Activated T-cell treated with anti-CD3 and anti-CD28 coated beads, Interleukin-2, amount 50 U/mL, for 24 hours (primary cell): ENCODE data around the gene DDX10.
"Not testable (repeated sequence)": the region's sequence is repeated elsewhere in the genome, so short reads cannot be mapped to it uniquely, and the experiment has no call there.

Experiments used
- DNase-seq: peaks from one replicate; pipeline ENCODE4 v3.0.0-alpha.2; 2020
- H3K27ac Mint-ChIP-seq: 2 replicates; pipeline ENCODE4 v1.8.0; 2020; ENCODE audit warnings: mild to moderate bottlenecking, mixed read lengths
- H3K27me3 Mint-ChIP-seq: 2 replicates; pipeline ENCODE4 v1.8.0; 2020; ENCODE audit warnings: mixed read lengths
- H3K36me3 Mint-ChIP-seq: 2 replicates; pipeline ENCODE4 v1.8.0; 2020; ENCODE audit warnings: low read depth, mixed read lengths
- H3K4me1 Mint-ChIP-seq: 2 replicates; pipeline ENCODE4 v1.8.0; 2020; ENCODE audit warnings: low read depth, mixed read lengths
- H3K4me3 Mint-ChIP-seq: 2 replicates; pipeline ENCODE4 v1.8.0; 2020; ENCODE audit warnings: mild to moderate bottlenecking, moderate library complexity, mixed read lengths
- H3K9me3 Mint-ChIP-seq: 2 replicates; pipeline ENCODE4 v1.8.0; 2020; ENCODE audit warnings: mixed read lengths

The DDX10 gene

DNA sequence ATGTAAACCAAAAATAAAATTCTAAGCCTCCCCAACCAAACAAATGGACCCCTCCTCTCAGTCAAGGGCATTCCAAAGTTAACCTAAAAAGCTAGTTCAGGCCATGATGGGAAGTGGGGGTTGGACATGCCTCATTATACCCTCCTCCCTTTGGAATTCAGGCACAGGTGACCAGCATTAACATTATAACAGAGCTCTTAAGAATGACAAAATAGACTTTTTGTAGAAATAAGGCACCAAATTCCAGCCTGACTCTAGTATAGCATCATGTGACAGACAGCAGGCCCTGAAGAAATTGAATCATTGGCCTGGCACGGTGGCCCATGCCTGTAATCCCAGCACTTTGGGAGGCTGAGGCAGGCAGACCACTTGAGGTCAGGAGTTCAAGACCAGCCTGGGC, 23.1 kb upstream of the DDX10 start:
- H3K4me1 Mint-ChIP-seq, H3K27ac Mint-ChIP-seq, H3K4me3 Mint-ChIP-seq, H3K9me3 Mint-ChIP-seq, H3K27me3 Mint-ChIP-seq, H3K36me3 Mint-ChIP-seq, DNase-seq: not testable (repeated sequence)

DNA sequence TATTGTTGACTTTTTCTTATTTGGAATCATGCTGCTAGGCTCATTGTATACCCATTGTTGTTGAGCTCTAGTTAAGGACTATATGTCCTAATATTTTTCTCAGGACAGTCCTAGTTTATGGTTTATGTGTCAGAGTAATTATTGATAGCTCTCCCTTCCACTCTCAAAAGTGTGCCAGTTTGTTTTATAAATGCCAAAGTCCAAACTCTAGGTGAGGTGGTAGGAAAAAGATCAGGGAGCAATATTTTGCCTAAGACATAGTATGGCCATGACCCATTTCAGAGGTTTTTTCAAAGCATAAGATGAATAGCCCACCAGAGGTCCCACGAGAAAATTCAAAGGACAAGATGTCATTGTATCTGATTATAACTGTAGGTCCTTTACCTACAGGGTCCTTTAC, 20.9 kb upstream of the DDX10 start:
- H3K4me3 Mint-ChIP-seq = no peak overlapping the region
- H3K27me3 Mint-ChIP-seq = no peaks in the 10 kb centered on the region
- DNase-seq = no peak
- peaks cover 1% of the 10 kb centered on the region for H3K4me1 Mint-ChIP-seq
- no peaks in the 10 kb centered on the region for H3K9me3 Mint-ChIP-seq
- no peak overlapping the region for H3K27ac Mint-ChIP-seq
- H3K36me3 Mint-ChIP-seq = no peaks in the 10 kb centered on the region

DNA sequence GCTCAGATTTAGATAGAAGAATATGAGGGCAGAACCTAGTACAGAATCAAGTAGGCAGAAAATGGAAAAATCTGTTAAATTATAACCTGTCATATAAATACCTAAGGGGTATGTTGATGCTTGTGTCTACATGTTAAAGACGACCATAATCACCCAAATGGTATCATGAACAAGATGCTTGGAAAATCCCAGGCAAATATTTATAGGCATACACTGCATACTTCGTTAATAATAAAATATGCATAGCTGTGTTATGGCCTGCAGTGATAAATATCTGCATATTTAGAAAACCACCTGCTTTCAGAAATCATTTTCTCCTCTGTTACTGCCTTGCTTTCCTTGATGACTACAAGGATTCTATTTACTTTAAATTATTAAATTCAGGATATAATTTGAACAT, 18.9 kb upstream of the DDX10 start:
- Mint-ChIP-seq H3K27ac (no peak overlapping the region), H3K4me1 (no peaks in the 10 kb centered on the region)
- DNase-seq = no peak

DNA sequence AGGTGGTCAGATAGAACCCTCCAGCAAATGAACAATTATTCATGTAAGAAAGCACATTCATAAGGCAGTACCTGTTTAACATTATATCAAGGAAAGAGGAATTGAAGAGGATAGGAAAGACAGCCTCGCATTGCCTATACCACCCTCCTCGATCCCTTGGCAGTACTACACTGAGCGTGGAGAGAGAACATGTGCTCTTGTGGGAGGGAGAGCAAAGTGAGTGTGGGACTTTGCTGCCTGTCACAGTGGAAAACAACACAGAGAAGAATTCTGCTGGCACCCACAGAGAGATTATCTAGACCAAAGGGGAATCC, 17.5 kb upstream of the DDX10 start:
- no peak for DNase-seq
- Mint-ChIP-seq H3K36me3 (no peaks in the 10 kb centered on the region), H3K27ac (no peak overlapping the region), H3K9me3 (no peaks in the 10 kb centered on the region), H3K4me3 (no peak overlapping the region), H3K4me1 (no peaks in the 10 kb centered on the region), H3K27me3 (no peaks in the 10 kb centered on the region)

More for the DNA sequence above, 18.9 kb upstream of the DDX10 start:
- no peak overlapping the region for H3K4me3 Mint-ChIP-seq
- H3K27me3 Mint-ChIP-seq = no peaks in the 10 kb centered on the region
- H3K9me3 Mint-ChIP-seq = no peaks in the 10 kb centered on the region
- no peaks in the 10 kb centered on the region for H3K36me3 Mint-ChIP-seq

DNA sequence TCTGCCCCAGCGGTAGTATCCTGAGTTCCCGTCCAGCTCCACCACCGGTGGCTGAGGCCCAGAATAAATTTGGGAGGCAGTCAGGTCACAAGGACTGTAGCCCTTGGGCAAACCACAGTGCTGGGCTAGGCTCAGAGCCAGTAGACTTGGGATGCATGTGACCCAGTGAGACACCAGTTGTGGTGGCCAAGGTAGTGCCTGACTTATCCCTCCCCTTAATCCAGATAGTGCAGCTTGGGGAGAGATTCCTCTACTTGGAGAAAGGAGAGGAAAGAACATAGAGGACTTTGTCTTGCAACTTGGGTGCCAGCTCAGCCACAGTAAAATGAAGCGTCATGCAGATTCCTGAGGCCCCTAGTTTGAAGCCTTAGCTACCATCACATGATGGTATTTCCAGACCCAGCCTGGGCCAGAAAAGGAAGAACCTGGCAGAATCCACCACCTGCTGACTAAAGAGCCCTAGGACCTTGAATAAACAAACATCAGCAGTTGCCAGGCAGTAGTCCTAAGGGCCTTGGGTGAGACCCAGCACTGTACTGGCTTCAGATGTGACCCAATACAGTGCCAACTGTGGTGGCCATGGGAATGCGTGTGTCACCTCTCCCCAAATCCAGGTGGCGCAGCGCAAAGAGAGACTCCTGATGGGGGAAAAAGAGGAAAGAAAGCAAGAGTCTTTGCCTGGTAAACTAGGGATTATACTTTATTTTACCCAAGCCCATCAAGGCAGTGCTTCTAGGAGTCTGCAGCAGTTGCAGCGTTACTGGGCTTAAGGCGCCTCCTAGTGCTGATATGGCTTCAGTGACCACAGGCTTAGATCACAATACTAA, 17.0 kb upstream of the DDX10 start:
- no peak overlapping the region for H3K27ac Mint-ChIP-seq
- H3K4me1 Mint-ChIP-seq = no peaks in the 10 kb centered on the region
- no peaks in the 10 kb centered on the region for H3K36me3 Mint-ChIP-seq

DNA sequence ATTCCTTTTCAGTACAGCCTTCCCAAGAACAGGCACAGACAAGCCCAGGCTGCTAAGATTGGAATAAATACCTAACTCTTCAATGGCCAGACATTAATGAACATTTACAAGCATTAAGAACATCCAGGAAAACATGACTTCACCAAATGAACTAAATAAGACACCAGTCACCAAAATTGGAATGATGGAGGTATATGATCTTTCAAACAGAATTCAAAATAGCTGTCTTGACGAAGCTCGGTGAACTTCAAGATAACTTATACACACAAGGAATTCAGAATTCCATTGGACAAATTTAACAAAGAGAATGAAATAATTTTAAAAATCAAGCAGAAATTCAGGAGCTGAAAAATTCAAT, 16.4 kb upstream of the DDX10 start:
- Mint-ChIP-seq H3K27me3 (no peaks in the 10 kb centered on the region), H3K9me3 (no peaks in the 10 kb centered on the region), H3K4me1 (no peaks in the 10 kb centered on the region), H3K4me3 (no peak overlapping the region), H3K27ac (no peak overlapping the region), H3K36me3 (no peaks in the 10 kb centered on the region)
- no peak for DNase-seq

More for the DNA sequence above, 17.0 kb upstream of the DDX10 start:
- peak; percentile 71 for DNase-seq
- no peaks in the 10 kb centered on the region for H3K9me3 Mint-ChIP-seq
- H3K27me3 Mint-ChIP-seq = no peaks in the 10 kb centered on the region
- no peak overlapping the region for H3K4me3 Mint-ChIP-seq

DNA sequence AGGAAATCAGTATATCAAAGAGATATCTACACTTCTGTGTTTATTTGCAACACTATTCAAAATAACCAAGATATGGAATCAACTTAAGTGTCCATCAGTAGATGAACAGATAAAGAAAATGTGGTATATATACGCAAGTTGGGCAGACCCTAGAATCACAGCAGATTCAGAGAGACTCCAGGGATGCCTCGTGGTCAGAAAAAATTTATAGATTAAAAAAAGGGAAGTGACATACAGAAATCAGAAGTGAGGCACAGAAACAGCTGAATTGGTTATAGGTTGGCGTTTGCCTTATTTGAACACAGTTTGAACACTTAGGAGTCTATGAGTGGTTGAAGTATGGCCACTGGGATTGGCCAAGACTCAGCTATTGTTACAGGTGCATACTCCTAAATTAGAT, 10.8 kb upstream of the DDX10 start:
- H3K4me3 Mint-ChIP-seq, H3K9me3 Mint-ChIP-seq, H3K27me3 Mint-ChIP-seq, H3K4me1 Mint-ChIP-seq, DNase-seq, H3K27ac Mint-ChIP-seq, H3K36me3 Mint-ChIP-seq: not testable (repeated sequence)

DNA sequence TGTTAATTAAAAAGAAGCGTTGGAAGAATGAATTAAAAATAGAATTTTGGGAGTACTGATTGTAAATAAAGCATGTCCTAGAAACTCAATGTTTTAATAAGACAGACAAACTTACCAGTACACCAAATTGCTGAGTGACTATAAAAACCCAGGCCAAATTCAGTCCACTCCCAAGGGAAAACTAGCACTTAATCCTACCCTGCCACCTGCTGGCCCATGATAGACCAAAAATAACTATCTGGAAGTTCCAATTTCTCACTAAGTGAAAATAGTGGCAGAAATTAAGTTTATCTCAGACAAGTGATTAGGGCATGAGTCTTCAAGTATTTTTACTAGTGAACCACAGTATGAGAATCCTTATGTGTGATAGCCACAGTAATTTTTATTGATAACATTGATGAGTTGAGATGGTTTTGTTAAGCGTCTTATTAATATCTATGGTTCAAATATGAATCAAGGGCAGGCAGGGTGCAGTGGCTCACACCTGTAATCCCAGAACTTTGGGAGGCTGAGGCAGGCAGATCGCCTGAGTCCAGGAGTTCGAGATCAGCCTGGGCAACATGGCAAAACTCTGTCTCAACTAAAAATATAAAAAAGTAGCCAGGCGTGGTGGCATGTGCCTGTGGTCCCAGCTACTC, 9.8 kb upstream of the DDX10 start:
- H3K4me3 Mint-ChIP-seq = no peak overlapping the region
- DNase-seq = no peak
- no peaks in the 10 kb centered on the region for H3K27me3 Mint-ChIP-seq
- H3K4me1 Mint-ChIP-seq = no peaks in the 10 kb centered on the region
- H3K9me3 Mint-ChIP-seq = no peaks in the 10 kb centered on the region
- H3K27ac Mint-ChIP-seq = no peak overlapping the region
- H3K36me3 Mint-ChIP-seq = no peaks in the 10 kb centered on the region

DNA sequence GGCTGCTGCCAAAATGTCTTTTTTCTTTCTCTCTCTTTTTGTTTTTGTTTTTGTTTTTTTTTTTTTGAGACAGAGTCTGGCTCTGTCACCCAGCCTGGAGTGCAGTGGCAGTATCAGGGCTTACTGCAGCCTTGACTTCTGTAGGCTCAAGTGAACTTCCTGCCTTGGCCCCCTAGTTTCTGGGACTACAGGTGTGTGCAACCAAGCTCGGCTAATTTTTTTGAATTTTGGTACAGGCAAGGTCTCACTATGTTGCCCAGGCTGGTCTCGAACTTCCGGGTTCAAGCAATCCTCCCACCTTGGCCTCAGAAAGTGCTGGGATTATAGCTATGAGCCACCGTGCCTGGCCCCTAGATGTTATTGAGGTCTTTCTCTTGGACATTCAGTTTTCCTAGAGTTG, 2.2 kb upstream of the DDX10 start:
- peaks cover 29% of the 10 kb centered on the region for H3K36me3 Mint-ChIP-seq
- no peak overlapping the region for H3K27ac Mint-ChIP-seq
- H3K27me3 Mint-ChIP-seq = no peaks in the 10 kb centered on the region
- H3K4me3 Mint-ChIP-seq = no peak overlapping the region
- peaks cover 27% of the 10 kb centered on the region for H3K4me1 Mint-ChIP-seq
- H3K9me3 Mint-ChIP-seq = no peaks in the 10 kb centered on the region
- DNase-seq = no peak

DNA sequence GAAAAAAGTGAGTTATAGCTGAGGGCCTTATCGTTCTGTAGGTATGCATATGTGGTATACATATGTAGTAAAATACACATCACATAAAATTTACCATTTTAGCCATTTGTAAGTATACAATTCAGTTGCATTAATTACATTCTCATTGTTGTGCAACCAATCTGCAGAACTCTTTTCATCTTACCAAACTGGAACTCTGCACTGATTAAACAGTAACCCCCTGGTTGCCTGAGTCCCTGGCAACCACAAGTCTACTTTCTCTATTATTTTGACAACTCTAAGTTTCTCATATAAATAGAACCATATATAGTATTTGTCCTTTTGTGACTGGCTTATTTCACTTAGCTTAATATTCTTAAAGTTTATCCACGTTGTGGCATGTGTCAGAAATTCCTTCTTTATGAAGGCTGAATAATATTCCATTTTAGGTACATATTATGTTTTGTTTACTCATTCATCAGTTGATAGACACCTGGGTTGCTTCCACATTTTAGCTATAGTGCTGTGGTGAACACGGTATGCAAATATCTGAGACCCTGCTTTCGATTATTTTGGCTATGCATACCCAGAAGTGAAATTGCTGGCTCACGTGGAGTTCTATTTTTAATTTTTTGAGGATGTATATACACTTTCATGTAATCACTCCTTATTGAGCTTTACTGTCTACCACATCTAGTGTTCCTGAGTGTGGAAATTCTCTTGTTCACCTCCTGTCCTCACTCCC, 1.6 kb upstream of the DDX10 start:
- Mint-ChIP-seq H3K4me3 (no peak overlapping the region), H3K27ac (no peak overlapping the region), H3K9me3 (no peaks in the 10 kb centered on the region), H3K27me3 (no peaks in the 10 kb centered on the region), H3K36me3 (peaks cover 35% of the 10 kb centered on the region), H3K4me1 (peaks cover 33% of the 10 kb centered on the region)
- no peak for DNase-seq

DNA sequence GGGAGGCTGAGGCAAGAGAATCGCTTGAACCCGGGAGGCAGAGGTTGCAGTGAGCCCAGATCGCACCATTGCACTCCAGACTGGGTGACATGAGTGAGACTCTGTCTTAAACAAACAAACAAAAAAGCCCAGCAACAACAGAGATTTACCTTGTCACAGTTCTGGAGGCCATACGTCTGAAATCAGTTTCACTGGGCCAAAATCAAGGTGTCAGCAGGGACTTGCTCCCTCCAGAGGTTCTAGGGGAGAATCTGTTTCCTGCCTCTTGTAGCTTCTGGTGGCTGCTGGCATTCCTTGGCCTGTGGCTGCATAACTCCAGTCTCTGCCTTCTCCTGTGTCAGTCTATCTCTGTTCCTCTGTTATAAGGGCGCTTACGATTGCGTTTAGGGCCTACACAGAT, 1.5 kb downstream of the DDX10 start:
- Mint-ChIP-seq H3K9me3 (no peaks in the 10 kb centered on the region), H3K27ac (peak overlapping the region; percentile 99), H3K36me3 (peaks cover 60% of the 10 kb centered on the region), H3K27me3 (no peaks in the 10 kb centered on the region), H3K4me3 (peak overlapping the region; percentile 100), H3K4me1 (peaks cover 55% of the 10 kb centered on the region)
- DNase-seq = no peak

DNA sequence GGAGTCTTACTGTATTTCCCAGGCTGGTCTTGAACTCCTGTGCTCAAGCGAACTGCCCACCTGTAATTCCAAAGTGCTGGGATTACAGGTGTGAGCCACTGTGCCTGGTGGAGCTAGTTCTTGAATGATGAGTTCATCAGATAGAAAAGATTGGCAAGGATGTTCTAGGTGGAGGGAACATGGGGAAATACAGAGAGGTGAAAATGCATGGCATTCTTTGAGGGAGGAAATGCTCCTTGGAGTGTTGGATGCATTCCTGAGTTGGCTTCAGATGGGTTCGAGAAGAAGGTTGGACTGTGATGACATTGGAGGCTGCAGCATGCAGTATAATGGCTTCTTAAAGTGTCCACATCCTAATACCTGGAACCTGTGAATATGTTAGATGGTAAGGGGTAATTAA, 4.4 kb downstream of the DDX10 start:
- DNase-seq = no peak
- H3K9me3 Mint-ChIP-seq = no peaks in the 10 kb centered on the region
- peaks cover 62% of the 10 kb centered on the region for H3K4me1 Mint-ChIP-seq
- no peak overlapping the region for H3K4me3 Mint-ChIP-seq
- H3K27ac Mint-ChIP-seq = no peak overlapping the region
- no peaks in the 10 kb centered on the region for H3K27me3 Mint-ChIP-seq
- H3K36me3 Mint-ChIP-seq = peaks cover 75% of the 10 kb centered on the region

DNA sequence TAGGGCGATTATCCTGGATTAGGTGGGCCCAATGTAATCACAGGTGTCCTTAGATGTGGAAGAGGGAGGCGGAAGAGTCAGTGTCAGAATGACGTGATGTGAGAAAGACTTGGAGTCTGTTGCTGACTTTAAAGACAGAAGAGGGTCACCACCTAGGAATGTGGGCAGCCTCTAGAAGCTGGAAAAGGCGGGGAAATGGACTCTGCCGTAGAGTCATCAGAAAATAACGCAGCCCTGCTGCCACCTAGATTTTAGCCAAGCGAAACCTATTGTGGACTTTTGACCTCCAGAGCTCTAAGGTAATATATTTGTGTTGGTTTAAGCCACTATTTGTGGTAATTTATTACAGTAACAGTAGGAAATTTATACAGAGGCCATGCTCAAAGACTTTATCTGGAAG, 4.8 kb downstream of the DDX10 start:
- peaks cover 59% of the 10 kb centered on the region for H3K4me1 Mint-ChIP-seq
- no peak overlapping the region for H3K4me3 Mint-ChIP-seq
- H3K36me3 Mint-ChIP-seq = peaks cover 78% of the 10 kb centered on the region
- H3K27ac Mint-ChIP-seq = no peak overlapping the region
- H3K27me3 Mint-ChIP-seq = no peaks in the 10 kb centered on the region
- H3K9me3 Mint-ChIP-seq = no peaks in the 10 kb centered on the region
- DNase-seq = no peak

DNA sequence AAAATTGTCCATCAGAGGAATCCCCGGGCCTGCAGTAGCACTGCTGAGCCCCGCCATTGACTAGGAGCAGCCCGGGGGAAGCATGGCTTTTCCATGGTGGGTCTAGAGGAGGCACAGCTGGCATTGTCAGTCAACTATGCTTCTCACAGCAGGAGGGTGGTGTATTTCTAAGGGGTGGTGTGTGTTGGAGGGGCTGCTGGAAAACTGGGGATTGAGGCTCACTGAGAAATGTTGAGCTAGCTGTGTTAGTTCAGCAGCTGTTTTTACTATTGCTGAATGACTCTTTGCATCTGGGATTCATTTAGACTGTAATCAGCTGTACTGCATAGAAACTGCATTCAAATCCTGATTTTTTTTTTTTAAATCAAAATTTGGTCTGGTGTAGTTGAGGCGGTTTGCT, 5.6 kb downstream of the DDX10 start:
- Mint-ChIP-seq H3K9me3 (no peaks in the 10 kb centered on the region), H3K4me1 (peaks cover 61% of the 10 kb centered on the region), H3K4me3 (no peak overlapping the region), H3K27me3 (no peaks in the 10 kb centered on the region), H3K36me3 (peaks cover 78% of the 10 kb centered on the region), H3K27ac (peak overlapping the region; percentile 30)
- DNase-seq = no peak

DNA sequence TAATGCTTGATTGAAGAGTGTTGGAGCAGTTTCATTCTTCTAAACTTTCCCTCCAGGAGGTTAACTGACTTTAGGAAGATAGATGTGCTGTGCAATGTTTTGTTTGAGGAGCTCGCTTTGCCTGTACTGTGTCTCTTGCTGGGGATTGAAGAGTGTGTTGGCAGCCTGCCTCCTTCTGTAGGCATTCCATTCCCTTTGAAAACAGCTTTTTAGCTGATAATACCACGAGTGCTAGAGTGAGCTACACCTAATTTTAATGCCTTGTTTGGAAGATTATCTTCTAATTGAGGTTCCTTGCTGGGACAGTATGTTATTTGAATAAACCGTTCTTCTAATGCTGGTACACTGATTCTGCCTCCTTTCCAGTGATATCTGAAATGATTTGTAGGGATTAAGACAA, 7.2 kb downstream of the DDX10 start:
- Mint-ChIP-seq H3K36me3 (peaks cover 77% of the 10 kb centered on the region), H3K4me3 (no peak overlapping the region), H3K27ac (no peak overlapping the region), H3K27me3 (no peaks in the 10 kb centered on the region), H3K9me3 (no peaks in the 10 kb centered on the region), H3K4me1 (peaks cover 45% of the 10 kb centered on the region)
- no peak for DNase-seq
